H1 (cell line): ENCODE measurements around the gene UBL4A.

Experiments used
- CEBPB ChIP-seq: IDR thresholded peaks from 2 replicates; pipeline ENCODE4 v1.6.1; 2012; ENCODE audit warnings: low read depth, low read length
- JUND ChIP-seq: IDR thresholded peaks from 2 replicates; pipeline ENCODE4 v1.6.1; 2011; ENCODE audit warnings: mild to moderate bottlenecking, improper control_type of control experiment, low read length
- SP1 ChIP-seq: IDR thresholded peaks from 2 replicates; pipeline ENCODE4 v1.6.1; 2011; ENCODE audit warnings: low read depth, low read length

GRCh38 chrX:154437971-154438893, 48.2 kb downstream of the UBL4A start:
- TF ChIP-seq JUND (no peak), SP1 (no peak), CEBPB (no peak)
